ENCODE measurements around the gene TMEM52.

GRCh38 chr1:1910651-1911331 is 8.3 kb downstream of the TMEM52 start:
- TF ChIP-seq CTCF (IDR thresholded peaks at IDR 0.05; ENCODE audit: low read depth, low read length, missing input control) (no peak), REST (IDR thresholded peaks at IDR 0.05) (no peak), GABPA (IDR thresholded peaks at IDR 0.05 in 1 of 2, conservative IDR thresholded peaks at IDR 0.05 in 1 of 2) (no peak), EGR1 (IDR thresholded peaks at IDR 0.05; ENCODE audit: low read depth in 2 of 2) (no peak), ZBTB33 (IDR thresholded peaks at IDR 0.05) (no peak), RAD21 (IDR thresholded peaks at IDR 0.05) (no peak), TAF1 (conservative IDR thresholded peaks at IDR 0.05) (no peak), NR2F2 (IDR thresholded peaks at IDR 0.05) (no peak)
